Lung (tissue), 12 donors: ENCODE results near the gene PANK4. TPM values are rescaled to one million over a fixed set of nuclear protein-coding genes. Genes with fewer than 3 reads are reported as not detected.

Experiments
- ATAC-seq: fragments of 200-7000 bp; cut with Tn5 transposase; one replicate; pipeline ENCODE4 v1.9.1; 2020; ENCODE audit warnings: moderate number of reproducible peaks; ENCODE audit not compliant: insufficient read depth, low FRiP score
- DNase-seq, 3 donors: peaks; one replicate each; pipeline ENCODE4 v3.0.0-alpha.2; 2013 to 2017
- H3K27ac ChIP-seq, 2 donors: one replicate each; pipeline ENCODE4 v1.5.1; 2013; ENCODE audit warnings: mild to moderate bottlenecking in 2 of 2, moderate library complexity in 2 of 2, control low read depth in 1 of 2, inconsistent platforms in 1 of 2, low read depth in 1 of 2, low read length in 1 of 2
- H3K27me3 ChIP-seq, 3 donors: one replicate each; pipeline ENCODE4 v1.5.1; 2013; ENCODE audit warnings: low read length in 2 of 3; ENCODE audit not compliant: control insufficient read depth in 3 of 3, insufficient read depth in 3 of 3
- H3K36me3 ChIP-seq, 4 donors: one replicate each; pipeline ENCODE4 v1.5.1; 2013; ENCODE audit warnings: low read length in 4 of 4, mild to moderate bottlenecking in 1 of 4, moderate library complexity in 1 of 4; ENCODE audit not compliant: control insufficient read depth in 4 of 4, insufficient read depth in 4 of 4
- H3K4me1 ChIP-seq, 5 donors: one replicate each; pipeline ENCODE4 v1.5.1; 2013; ENCODE audit warnings: low read length in 5 of 5, mild to moderate bottlenecking in 2 of 5, moderate library complexity in 1 of 5; ENCODE audit not compliant: control insufficient read depth in 5 of 5, insufficient read depth in 5 of 5
- H3K4me3 ChIP-seq: one replicate; pipeline ENCODE4 v1.5.1; 2013; ENCODE audit warnings: mild to moderate bottlenecking, control low read depth, moderate library complexity
- H3K9ac ChIP-seq, 2 donors: one replicate each; pipeline ENCODE4 v1.5.1; 2013; ENCODE audit warnings: low read length in 2 of 2, control low read depth in 1 of 2; ENCODE audit not compliant: insufficient read depth in 1 of 2
- H3K9me3 ChIP-seq, 4 donors: one replicate each; pipeline ENCODE4 v1.5.1; 2013; ENCODE audit warnings: low read length in 3 of 4, mild to moderate bottlenecking in 1 of 4, moderate library complexity in 1 of 4; ENCODE audit not compliant: control insufficient read depth in 4 of 4, insufficient read depth in 3 of 4
- CTCF ChIP-seq: IDR thresholded peaks from 2 replicates; pipeline ENCODE4 v1.5.1; 2012; ENCODE audit warnings: mild to moderate bottlenecking; ENCODE audit errors: control extremely low read depth, extremely low read depth
- WGBS, 2 donors: extraction: QIAGEN DNeasy Blood & Tissue Kit; methylation state at CpG; one replicate each; pipeline ENCODE4 v1.1.7; 2013; 5-methylcytosine and 5-hydroxymethylcytosine counted together
- polyA plus RNA-seq, 2 donors: library from polyadenylated mRNA; stranded (reverse); fragments of 200-250 nt; gene quantifications; one replicate each; pipeline ENCODE4 v1.2.1, GENCODE V29; 2013
- total RNA-seq, 2 donors: library from RNA; depleted of rRNA in 1 of 2; stranded (reverse); fragments of >200 nt in 1 of 2; gene quantifications; one replicate each; pipeline ENCODE4 v1.2.1, GENCODE V29; 2014 to 2021
- donor health status: control.
- donor health status: control.
- donor health status: Bipolar disorder and iron deficiency.
- donor health status: healthy.
- donor health status: DM: yes; HTN: yes; CAD: no.

PANK4 gene
- total and polyA plus RNA-seq, 4 donors, result 17.6 to 36.3 (median 21.7) TPM

DNA sequence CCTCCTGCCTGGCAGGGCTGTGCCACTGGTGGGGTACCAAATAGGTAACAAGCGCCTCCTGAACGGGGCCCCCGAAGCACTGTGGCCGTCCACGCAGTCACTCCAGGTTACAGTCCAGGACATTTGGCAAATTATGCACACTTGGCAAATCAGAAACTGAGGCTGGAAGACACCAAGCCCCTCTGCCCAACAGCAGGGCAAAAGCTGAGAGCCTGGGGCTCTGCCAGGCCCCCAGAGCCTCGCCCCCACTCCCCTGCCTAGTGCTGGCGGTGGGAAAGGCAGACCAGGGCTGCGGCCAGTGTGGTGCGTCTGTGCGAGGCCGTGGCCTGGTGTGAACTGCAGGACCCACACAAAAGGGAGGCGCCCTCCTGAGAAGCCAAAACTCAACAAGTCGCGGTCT lies 9.4 kb downstream of the PANK4 start:
- H3K27ac ChIP-seq, result no peak overlapping the region
- no peak for DNase-seq
- 97 to 98% methylated on average over 14 of the region's 14 CpGs for WGBS, 2 donors
- no peak overlapping the region for H3K4me3 ChIP-seq
- H3K36me3 ChIP-seq, result peaks cover 8 to 92% (median 48%) of the 10 kb centered on the region in 4 donors
- H3K27me3 ChIP-seq, result no peaks in the 10 kb centered on the region
- H3K9ac ChIP-seq, result no peak overlapping the region
- no peaks in the 10 kb centered on the region for H3K9me3 ChIP-seq
- ATAC-seq, result no peak
- no peaks in the 10 kb centered on the region for H3K4me1 ChIP-seq
- TF ChIP-seq CTCF, result no peak

DNA sequence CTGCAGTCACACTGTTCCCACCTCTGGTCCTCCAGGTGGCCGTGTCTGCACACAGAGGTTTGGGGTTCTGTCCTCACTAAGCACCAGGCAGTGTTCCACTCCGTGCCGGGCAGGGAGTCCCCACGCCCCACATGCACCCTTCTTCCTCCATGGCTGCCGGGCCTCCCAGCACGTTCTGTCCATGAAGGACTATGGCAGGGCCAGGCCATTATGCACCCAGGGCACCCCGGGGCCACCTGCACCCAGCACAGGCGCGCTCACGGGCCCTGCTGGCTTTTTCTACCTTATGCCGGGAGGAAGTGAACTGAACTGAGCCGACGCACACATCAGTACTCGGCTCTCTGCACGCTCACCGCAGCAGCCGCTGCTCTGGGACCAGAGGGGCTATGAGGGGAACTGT lies 10.3 kb downstream of the PANK4 start:
- DNase-seq (no peak), ATAC-seq (no peak)
- H3K9ac ChIP-seq, result no peak overlapping the region
- peaks cover 9 to 96% (median 50%) of the 10 kb centered on the region in 4 donors for H3K36me3 ChIP-seq
- H3K4me3 ChIP-seq, result no peak overlapping the region
- H3K27ac ChIP-seq, result no peak overlapping the region
- 95 to 97% methylated on average over 17 of the region's 17 CpGs for WGBS, 2 donors
- TF ChIP-seq CTCF, result no peak
- H3K4me1 ChIP-seq, result no peaks in the 10 kb centered on the region
- no peaks in the 10 kb centered on the region for H3K27me3 ChIP-seq
- H3K9me3 ChIP-seq, result no peaks in the 10 kb centered on the region

GRCh38 chr1:2515763-2516080 lies 10.7 kb downstream of the PANK4 start:
- WGBS, 2 donors, result 90 to 96% methylated on average over 10 to 11 of the region's 11 CpGs
- ATAC-seq (no peak), DNase-seq (no peak)
- no peaks in the 10 kb centered on the region for H3K4me1 ChIP-seq
- H3K9ac ChIP-seq, result no peak overlapping the region
- no peak for TF ChIP-seq CTCF
- no peaks in the 10 kb centered on the region for H3K27me3 ChIP-seq
- no peak overlapping the region for H3K4me3 ChIP-seq
- H3K9me3 ChIP-seq, result no peaks in the 10 kb centered on the region
- H3K36me3 ChIP-seq, result peaks cover 10 to 97% (median 50%) of the 10 kb centered on the region in 4 donors
- no peak overlapping the region for H3K27ac ChIP-seq
